Thoracic aorta (tissue), 2 donors: ENCODE data around the gene UBALD1. TPM values are rescaled to one million over a fixed set of nuclear protein-coding genes. Genes with fewer than 3 reads are reported as not detected.
"Not testable (repeated sequence)": the region's sequence is repeated elsewhere in the genome, so short reads cannot be mapped to it uniquely, and the experiment has no call there.

Source experiments
- ATAC-seq: fragments of 150-250 bp; one replicate; pipeline ENCODE4 v1.8.0; 2017; ENCODE audit warnings: low read depth; ENCODE audit not compliant: insufficient number of reproducible peaks, low FRiP score
- DNase-seq: peaks from one replicate; pipeline ENCODE4 v3.0.0-alpha.2; 2020; ENCODE audit warnings: low spot score
- H3K27ac ChIP-seq, 2 donors: fragments of 200-600 bp; sonication (generic); 1 replicate in 1 of 2; 2 replicates in 1 of 2; pipeline ENCODE4 v1.5.1; 2016; ENCODE audit warnings: mild to moderate bottlenecking in 2 of 2, moderate library complexity in 2 of 2
- H3K27me3 ChIP-seq: fragments of 200-600 bp; sonication (generic); replicated peaks from 2 replicates; pipeline ENCODE4 v1.6.0; 2016; ENCODE audit warnings: mild to moderate bottlenecking; ENCODE audit not compliant: insufficient read depth
- H3K36me3 ChIP-seq: fragments of 200-600 bp; sonication (generic); one replicate; pipeline ENCODE4 v1.5.1; 2016
- H3K4me1 ChIP-seq, 2 donors: fragments of 200-600 bp; sonication (generic); 1 replicate in 1 of 2; 2 replicates in 1 of 2; pipeline versions ENCODE4 v1.5.1 to v1.6.0; 2016; ENCODE audit warnings: low read depth in 2 of 2, mild to moderate bottlenecking in 1 of 2; ENCODE audit not compliant: control insufficient read depth in 1 of 2
- H3K4me3 ChIP-seq: fragments of 200-600 bp; sonication (generic); 2 replicates; pipeline ENCODE4 v1.5.1; 2016; ENCODE audit warnings: mild to moderate bottlenecking
- H3K9me3 ChIP-seq: fragments of 200-600 bp; sonication (generic); 2 replicates; pipeline ENCODE4 v1.5.1; 2016
- total RNA-seq, 2 donors: library from RNA; depleted of rRNA; stranded (reverse); fragments of >200 nt; gene quantifications; one replicate each; pipeline versions ENCODE4 v1.1.0 to v1.2.3, GENCODE V29; 2016
- TF ChIP-seq, protein P1 (sequence below): fragments of 200-600 bp; sonication (generic); IDR thresholded peaks from one replicate; pipeline ENCODE4 v1.5.1; 2019; ENCODE audit warnings: antibody characterized with exemption

Gene UBALD1
- total RNA-seq, 2 donors from 2014 or later = 23.8 to 23.9 TPM

DNA sequence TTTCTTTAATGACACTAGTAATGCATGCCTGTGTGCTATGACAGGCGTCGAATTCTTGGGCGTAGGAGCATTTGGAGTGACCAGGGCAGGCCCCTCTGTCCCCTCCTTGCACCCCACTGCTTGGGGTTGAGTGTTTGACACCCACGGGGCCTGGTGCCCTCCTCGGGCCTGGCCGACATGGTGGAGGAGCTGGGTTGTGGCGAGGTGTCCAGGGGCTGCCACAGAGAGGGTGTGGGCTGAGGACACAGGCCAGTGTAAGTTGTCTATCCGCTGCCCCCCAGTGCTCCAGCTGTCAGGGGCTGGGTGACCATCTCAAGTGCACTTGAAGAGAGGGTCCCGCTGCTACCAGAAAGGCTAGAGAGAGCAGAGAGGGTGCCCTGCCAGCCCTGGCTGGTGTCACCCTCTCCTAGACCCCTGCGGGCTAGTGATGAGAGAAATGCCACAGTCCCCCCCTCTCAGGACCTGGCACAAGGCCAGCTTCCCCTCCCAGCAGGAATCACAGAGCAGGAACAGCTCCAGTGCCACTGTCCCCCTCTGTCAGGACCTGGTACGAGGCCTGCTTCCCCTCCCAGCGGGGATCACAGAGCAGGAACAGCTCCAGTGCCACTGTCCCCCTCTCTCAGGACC is 40.4 kb upstream of the UBALD1 start:
- TF ChIP-seq, protein P1, sequence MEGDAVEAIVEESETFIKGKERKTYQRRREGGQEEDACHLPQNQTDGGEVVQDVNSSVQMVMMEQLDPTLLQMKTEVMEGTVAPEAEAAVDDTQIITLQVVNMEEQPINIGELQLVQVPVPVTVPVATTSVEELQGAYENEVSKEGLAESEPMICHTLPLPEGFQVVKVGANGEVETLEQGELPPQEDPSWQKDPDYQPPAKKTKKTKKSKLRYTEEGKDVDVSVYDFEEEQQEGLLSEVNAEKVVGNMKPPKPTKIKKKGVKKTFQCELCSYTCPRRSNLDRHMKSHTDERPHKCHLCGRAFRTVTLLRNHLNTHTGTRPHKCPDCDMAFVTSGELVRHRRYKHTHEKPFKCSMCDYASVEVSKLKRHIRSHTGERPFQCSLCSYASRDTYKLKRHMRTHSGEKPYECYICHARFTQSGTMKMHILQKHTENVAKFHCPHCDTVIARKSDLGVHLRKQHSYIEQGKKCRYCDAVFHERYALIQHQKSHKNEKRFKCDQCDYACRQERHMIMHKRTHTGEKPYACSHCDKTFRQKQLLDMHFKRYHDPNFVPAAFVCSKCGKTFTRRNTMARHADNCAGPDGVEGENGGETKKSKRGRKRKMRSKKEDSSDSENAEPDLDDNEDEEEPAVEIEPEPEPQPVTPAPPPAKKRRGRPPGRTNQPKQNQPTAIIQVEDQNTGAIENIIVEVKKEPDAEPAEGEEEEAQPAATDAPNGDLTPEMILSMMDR = no peak
- Histone ChIP-seq H3K9me3 (no peaks in the 10 kb centered on the region), H3K36me3 (peaks cover 57% of the 10 kb centered on the region), H3K27me3 (no peaks in the 10 kb centered on the region), H3K27ac (no peak overlapping the region), H3K4me1 (peaks cover 0 to 9% of the 10 kb centered on the region in 2 donors), H3K4me3 (no peak overlapping the region)
- no peak for ATAC-seq
- DNase-seq = no peak

DNA sequence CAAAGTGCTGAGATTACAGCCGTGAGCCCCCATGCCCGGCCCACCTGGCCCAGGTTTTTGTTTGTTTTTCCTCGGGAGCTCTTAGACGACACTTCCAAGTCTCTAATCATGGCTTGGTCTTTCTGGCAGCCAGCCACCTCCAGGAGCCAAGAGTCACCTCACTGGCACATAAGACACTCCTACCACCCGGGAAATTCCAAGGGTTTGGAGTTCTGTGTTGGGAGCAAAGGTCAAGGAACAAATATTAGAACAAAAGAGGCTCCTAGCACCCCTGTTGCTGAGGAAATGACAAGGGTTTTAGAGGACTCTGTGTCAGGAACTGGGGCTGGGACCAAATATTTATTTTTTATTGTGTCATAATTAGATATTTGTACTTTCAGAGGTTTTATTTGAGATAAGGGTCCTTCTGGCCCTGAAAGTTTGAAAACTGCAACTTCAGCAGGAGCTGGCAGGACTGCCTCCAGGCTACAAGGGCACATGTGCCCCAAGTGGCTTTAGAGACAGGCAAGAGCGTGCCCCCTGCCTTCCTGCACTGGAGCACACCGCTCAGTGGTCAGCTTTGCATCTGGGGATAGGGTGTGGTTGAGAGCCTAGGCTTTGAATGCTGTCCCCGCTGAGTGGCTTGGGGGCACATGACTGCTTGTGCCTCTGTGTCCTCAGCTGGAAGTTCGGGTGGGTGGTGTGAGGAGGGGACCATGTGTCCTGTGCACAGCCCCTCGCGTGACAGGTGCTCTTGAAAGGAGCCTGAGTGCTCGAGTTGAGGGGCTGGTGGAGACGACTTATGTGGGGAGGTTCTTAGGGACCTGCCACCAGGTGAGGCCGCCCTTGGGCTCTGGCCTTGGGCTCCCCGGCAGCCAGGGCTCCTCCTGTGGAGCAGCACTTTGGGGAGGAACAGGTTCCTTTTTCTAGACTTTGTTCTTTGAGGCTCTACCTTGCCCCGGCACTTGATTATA is 39.6 kb upstream of the UBALD1 start:
- no peaks in the 10 kb centered on the region for H3K27me3 ChIP-seq
- H3K36me3 ChIP-seq = peaks cover 54% of the 10 kb centered on the region
- no peak overlapping the region for H3K4me3 ChIP-seq
- ATAC-seq (no peak), DNase-seq (no peak)
- peaks cover 0 to under 1% of the 10 kb centered on the region in 2 donors for H3K4me1 ChIP-seq
- TF ChIP-seq, protein P1 = no peak
- H3K27ac ChIP-seq = no peak overlapping the region
- H3K9me3 ChIP-seq = no peaks in the 10 kb centered on the region

DNA sequence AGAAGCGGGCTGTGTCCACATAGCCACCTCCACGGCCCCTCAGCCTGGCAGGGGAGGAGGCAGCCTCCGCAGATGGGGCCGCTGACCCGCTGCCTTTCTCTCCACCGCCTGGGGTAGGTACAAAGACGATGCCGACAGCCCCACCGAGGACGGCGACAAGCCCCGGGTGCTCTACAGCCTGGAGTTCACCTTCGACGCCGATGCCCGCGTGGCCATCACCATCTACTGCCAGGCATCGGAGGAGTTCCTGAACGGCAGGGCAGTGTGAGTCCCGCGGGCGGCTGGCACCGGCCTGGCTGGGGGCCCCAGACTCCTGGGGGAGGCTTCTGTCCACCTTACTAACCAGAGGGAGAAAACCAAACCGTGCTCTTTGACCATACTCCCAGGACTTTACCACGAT is 37.9 kb upstream of the UBALD1 start:
- no peak for ATAC-seq
- H3K4me1 ChIP-seq = no peaks in the 10 kb centered on the region
- no peak for DNase-seq
- TF ChIP-seq, protein P1 = no peak
- no peaks in the 10 kb centered on the region for H3K27me3 ChIP-seq
- H3K9me3 ChIP-seq = no peaks in the 10 kb centered on the region
- no peak overlapping the region for H3K27ac ChIP-seq
- H3K36me3 ChIP-seq = peaks cover 43% of the 10 kb centered on the region
- H3K4me3 ChIP-seq = no peak overlapping the region

DNA sequence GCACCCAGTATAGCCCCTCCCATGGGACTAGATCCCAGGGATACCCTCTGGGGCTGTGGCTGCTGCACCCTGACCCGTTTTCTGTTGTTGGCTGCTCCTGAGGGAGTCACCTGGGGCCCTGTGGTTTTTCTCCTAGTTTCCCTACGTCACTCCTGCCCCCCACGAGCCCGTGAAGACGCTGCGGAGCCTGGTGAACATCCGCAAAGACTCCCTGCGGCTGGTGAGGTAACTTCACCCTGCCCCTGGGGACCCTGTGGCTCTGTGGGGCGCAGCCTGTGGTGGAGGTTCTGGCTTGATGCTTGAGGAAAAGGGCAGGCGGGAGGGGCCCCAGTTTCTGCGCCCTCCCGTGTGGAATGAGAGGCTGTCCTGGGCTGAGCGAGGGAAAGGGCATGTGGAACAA is 37.1 kb upstream of the UBALD1 start:
- no peak for DNase-seq
- TF ChIP-seq, protein P1 = no peak
- Histone ChIP-seq H3K27me3 (no peaks in the 10 kb centered on the region), H3K4me1 (no peaks in the 10 kb centered on the region), H3K27ac (no peak overlapping the region), H3K4me3 (no peak overlapping the region), H3K36me3 (peaks cover 36% of the 10 kb centered on the region), H3K9me3 (no peaks in the 10 kb centered on the region)
- ATAC-seq = no peak

DNA sequence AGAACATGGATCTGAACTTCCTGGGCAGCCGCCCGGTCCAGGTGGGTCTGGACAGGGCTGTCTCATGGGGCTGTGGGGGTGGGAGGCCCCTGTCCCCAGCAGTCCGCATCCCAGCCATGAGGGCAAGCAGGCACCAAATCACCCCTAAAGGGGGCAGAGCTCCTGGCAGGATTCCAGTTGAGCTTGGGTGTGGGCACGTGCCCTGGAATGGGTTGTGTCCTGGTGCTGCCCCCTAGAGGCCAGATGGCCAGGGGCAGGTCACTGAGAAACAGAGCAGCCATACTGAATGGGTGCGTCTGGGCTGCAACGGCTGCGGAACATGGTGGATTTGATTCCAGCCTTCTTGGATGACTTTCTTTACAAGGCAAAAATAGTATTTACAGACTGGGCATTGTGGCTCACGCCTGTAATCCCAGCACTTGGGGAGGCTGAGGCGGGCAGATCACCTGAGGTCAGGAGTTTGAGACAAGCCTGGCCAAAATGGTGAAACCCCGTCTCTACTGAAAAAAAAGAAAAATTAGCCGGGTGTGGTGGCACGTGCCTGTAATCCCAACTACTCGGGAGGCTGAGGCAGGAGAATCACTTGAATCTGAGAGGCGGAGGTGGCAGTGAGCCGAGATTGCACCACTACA is 35.9 kb upstream of the UBALD1 start:
- ATAC-seq, H3K27me3 ChIP-seq, H3K9me3 ChIP-seq, H3K4me3 ChIP-seq, H3K4me1 ChIP-seq, H3K27ac ChIP-seq, DNase-seq: not testable (repeated sequence)
- peaks cover 28% of the 10 kb centered on the region for H3K36me3 ChIP-seq
- TF ChIP-seq, protein P1 = peak; percentile 54
